ENCODE measurements around the gene MANBA.

DNA sequence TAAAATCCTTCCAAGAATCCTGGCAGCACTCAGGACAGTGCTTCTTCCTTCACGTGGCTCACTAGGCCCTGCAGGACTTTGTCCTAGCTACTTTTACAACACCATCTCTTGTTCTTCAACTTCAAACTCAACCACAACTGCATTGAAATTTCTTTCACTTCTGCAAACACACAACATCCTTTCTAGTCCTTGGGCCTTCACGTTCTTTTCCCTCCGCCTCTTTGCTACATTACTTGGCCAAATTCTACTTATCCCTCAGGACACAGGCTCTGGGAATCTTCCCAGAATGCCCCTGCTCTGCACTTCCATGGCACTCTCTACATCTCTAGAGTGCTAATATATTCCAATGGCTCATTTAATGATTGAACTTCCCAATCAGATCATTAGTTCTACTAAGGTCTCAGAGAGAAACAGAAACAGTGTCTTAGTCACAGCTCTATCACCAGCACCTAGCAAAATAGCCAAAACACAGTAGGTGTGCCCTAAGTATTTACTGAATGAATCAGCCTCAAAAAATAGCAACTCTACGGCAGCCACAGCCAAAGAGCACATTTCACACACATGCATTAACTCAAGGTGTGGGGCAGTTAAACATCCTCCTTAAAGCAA lies 73.3 kb downstream of the MANBA start:
- no peak for TF ChIP-seq EZH2 (IDR thresholded peaks at IDR 0.05; ENCODE audit: borderline replicate concordance, low read length)
- TF ChIP-seq, protein P1, sequence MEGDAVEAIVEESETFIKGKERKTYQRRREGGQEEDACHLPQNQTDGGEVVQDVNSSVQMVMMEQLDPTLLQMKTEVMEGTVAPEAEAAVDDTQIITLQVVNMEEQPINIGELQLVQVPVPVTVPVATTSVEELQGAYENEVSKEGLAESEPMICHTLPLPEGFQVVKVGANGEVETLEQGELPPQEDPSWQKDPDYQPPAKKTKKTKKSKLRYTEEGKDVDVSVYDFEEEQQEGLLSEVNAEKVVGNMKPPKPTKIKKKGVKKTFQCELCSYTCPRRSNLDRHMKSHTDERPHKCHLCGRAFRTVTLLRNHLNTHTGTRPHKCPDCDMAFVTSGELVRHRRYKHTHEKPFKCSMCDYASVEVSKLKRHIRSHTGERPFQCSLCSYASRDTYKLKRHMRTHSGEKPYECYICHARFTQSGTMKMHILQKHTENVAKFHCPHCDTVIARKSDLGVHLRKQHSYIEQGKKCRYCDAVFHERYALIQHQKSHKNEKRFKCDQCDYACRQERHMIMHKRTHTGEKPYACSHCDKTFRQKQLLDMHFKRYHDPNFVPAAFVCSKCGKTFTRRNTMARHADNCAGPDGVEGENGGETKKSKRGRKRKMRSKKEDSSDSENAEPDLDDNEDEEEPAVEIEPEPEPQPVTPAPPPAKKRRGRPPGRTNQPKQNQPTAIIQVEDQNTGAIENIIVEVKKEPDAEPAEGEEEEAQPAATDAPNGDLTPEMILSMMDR (conservative IDR thresholded peaks at IDR 0.05 in 1 of 2, IDR thresholded peaks at IDR 0.05 in 1 of 2; ENCODE audit: extremely low read depth in 1 of 2, insufficient read depth in 1 of 2, low read depth in 1 of 2, low read length in 2 of 2) = no peak

Data from mammary epithelial cell (primary cell).